ENCODE measurements around the gene CHRD.

CHRD gene

DNA sequence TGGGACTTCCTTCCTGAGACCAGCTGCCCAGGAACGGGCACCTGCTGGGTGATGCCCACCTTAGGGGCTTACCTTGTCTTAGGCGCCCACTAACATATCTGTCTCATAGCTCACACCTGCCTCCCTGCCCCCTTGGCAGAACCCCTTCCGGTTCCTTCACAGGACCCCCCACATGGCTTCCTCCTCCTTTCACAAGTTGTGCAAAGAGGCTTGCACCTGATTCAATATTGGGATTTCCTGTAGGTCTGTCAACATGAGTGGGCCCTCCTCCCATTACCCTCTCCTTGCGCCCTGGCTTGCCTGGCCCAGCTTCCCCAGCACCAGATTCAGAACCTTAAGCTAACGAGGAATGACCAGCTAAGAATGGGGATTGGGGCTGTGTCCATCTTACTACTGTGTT lies 2.5 kb upstream of the CHRD start:
- Histone ChIP-seq H3K9me3 (ENCODE audit: insufficient read depth, low read length, severe bottlenecking) (no peaks in the 10 kb centered on the region), H3K4me1 (ENCODE audit: insufficient read depth, low read length) (no peaks in the 10 kb centered on the region), H3K4me3 (ENCODE audit: low read depth in 1 of 2, low read length in 2 of 2) (no peak overlapping the region), H3K79me2 (ENCODE audit: insufficient read depth, low read length) (no peaks in the 10 kb centered on the region), H4K20me1 (ENCODE audit: insufficient read depth, low read length) (no peaks in the 10 kb centered on the region), H3K27me3 (ENCODE audit: insufficient read depth, low read length, poor library complexity) (peaks cover 3% of the 10 kb centered on the region), H3K36me3 (ENCODE audit: insufficient read depth, low read length) (no peaks in the 10 kb centered on the region), H3K27ac (ENCODE audit: low read length) (no peak overlapping the region), H3K9ac (ENCODE audit: low read depth, low read length) (no peak overlapping the region), H3K4me2 (ENCODE audit: insufficient read depth, low read length) (no peak overlapping the region), H2AFZ (ENCODE audit: low read depth, low read length) (no peak overlapping the region)
- TF ChIP-seq, protein P1, sequence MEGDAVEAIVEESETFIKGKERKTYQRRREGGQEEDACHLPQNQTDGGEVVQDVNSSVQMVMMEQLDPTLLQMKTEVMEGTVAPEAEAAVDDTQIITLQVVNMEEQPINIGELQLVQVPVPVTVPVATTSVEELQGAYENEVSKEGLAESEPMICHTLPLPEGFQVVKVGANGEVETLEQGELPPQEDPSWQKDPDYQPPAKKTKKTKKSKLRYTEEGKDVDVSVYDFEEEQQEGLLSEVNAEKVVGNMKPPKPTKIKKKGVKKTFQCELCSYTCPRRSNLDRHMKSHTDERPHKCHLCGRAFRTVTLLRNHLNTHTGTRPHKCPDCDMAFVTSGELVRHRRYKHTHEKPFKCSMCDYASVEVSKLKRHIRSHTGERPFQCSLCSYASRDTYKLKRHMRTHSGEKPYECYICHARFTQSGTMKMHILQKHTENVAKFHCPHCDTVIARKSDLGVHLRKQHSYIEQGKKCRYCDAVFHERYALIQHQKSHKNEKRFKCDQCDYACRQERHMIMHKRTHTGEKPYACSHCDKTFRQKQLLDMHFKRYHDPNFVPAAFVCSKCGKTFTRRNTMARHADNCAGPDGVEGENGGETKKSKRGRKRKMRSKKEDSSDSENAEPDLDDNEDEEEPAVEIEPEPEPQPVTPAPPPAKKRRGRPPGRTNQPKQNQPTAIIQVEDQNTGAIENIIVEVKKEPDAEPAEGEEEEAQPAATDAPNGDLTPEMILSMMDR (IDR thresholded peaks at IDR 0.05; ENCODE audit: borderline replicate concordance, extremely low read depth, low read length, poor library complexity, severe bottlenecking) = no peak
- no peak for TF ChIP-seq EZH2 (IDR thresholded peaks at IDR 0.05; ENCODE audit: borderline replicate concordance, low read depth, low read length, severe bottlenecking)
- ATAC-seq (ENCODE audit: insufficient read depth, low read depth) (no peak), DNase-seq (no peak)

DNA sequence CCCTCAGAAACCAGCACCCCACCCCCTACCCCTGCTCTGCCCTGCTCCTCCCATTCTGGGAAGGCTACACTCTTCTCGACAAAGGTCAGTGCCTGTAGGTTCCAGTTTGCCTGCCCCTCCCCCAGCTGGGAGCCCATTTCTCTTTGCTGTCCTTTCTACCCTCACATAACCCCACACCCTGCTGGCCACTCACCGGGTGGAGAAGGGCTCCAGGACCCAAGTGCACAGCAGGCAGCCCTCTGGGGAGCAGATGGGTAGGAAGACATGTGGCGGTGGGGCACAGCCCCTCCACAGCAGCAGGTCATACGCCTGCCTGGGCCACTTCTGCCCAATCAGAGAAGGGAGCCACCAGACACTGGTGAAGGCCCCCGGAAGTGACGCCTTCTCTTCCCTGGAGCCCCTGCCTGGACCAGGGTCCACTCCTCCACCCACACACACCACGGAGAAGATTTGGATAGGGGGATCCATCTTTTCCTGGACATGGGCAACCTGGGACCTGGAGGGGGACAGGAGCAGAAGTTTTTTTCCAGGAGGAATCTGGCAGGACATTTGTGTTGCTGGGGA lies 1.9 kb upstream of the CHRD start, which contains the start of gene THPO:
THPO (minus strand) TSS at position 326 of the 564 bp plus-strand sequence. CDS start 1,948 bp downstream, outside the sequence.
- H3K27ac ChIP-seq (ENCODE audit: low read length) = no peak within 1 kb of the TSS
- no peaks in the 10 kb centered on the region for H3K4me1 ChIP-seq (ENCODE audit: insufficient read depth, low read length)
- ATAC-seq (ENCODE audit: insufficient read depth, low read depth) = no peak
- no peak within 1 kb of the TSS for H2AFZ ChIP-seq (ENCODE audit: low read depth, low read length)
- H3K4me3 ChIP-seq (ENCODE audit: low read depth in 1 of 2, low read length in 2 of 2) = no peak within 1 kb of the TSS
- H3K79me2 ChIP-seq (ENCODE audit: insufficient read depth, low read length) = no peaks in the 10 kb centered on the region
- no peaks in the 10 kb centered on the region for H3K36me3 ChIP-seq (ENCODE audit: insufficient read depth, low read length)
- H3K27me3 ChIP-seq (ENCODE audit: insufficient read depth, low read length, poor library complexity) = peaks cover 3% of the 10 kb centered on the region
- no peak within 1 kb of the TSS for H3K9ac ChIP-seq (ENCODE audit: low read depth, low read length)
- DNase-seq = no peak
- no peaks in the 10 kb centered on the region for H4K20me1 ChIP-seq (ENCODE audit: insufficient read depth, low read length)
- TF ChIP-seq, protein P1 (IDR thresholded peaks at IDR 0.05; ENCODE audit: borderline replicate concordance, extremely low read depth, low read length, poor library complexity, severe bottlenecking) = no peak
- H3K4me2 ChIP-seq (ENCODE audit: insufficient read depth, low read length) = no peak within 1 kb of the TSS
- H3K9me3 ChIP-seq (ENCODE audit: insufficient read depth, low read length, severe bottlenecking) = no peaks in the 10 kb centered on the region

DNA sequence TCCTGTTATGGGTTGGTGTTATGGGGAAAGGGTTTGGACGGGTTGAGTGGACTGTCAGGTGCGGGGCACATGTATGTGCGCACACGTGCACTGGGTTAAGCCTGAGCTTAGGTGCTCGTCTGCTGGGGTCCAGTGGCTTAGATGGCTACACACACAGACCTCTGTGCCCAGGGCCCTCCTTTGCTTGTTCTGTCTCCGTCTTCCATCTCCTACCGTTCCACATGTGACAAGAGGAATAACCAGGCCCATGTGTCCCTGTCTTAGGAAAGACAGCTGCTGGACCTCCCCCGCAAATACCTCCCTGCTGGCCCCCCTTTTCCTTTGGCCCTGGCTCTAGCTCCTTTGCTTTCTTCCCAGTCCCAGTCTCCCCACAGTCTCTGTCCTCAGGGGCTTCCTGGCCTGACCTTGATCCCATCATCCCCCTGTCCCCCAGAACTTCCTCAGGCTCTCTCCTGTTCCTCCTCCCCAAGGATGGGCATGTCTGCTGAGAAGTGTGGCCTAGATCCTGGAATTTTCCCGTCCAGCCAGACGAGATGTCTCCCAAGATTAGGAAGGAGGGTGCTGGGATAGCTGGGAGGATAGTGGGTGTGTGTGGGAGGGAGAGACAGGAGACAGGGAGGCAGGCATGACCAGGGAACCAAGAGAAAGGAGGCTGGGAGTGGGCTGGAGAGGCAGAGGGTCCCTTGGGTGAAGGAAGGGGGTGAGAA lies 1.1 kb upstream of the CHRD start:
- TF ChIP-seq, protein P1 (IDR thresholded peaks at IDR 0.05; ENCODE audit: borderline replicate concordance, extremely low read depth, low read length, poor library complexity, severe bottlenecking) = no peak
- no peak for TF ChIP-seq EZH2 (IDR thresholded peaks at IDR 0.05; ENCODE audit: borderline replicate concordance, low read depth, low read length, severe bottlenecking)
- H3K4me2 ChIP-seq (ENCODE audit: insufficient read depth, low read length) = no peak overlapping the region
- no peaks in the 10 kb centered on the region for H3K27me3 ChIP-seq (ENCODE audit: insufficient read depth, low read length, poor library complexity)

More for the DNA sequence above, 1.1 kb upstream of the CHRD start:
- ATAC-seq (ENCODE audit: insufficient read depth, low read depth) (no peak), DNase-seq (no peak)
- no peak overlapping the region for H2AFZ ChIP-seq (ENCODE audit: low read depth, low read length)
- H3K27ac ChIP-seq (ENCODE audit: low read length) = no peak overlapping the region
- no peak overlapping the region for H3K4me3 ChIP-seq (ENCODE audit: low read depth in 1 of 2, low read length in 2 of 2)
- no peaks in the 10 kb centered on the region for H3K36me3 ChIP-seq (ENCODE audit: insufficient read depth, low read length)
- H3K9ac ChIP-seq (ENCODE audit: low read depth, low read length) = no peak overlapping the region
- no peaks in the 10 kb centered on the region for H4K20me1 ChIP-seq (ENCODE audit: insufficient read depth, low read length)
- no peaks in the 10 kb centered on the region for H3K79me2 ChIP-seq (ENCODE audit: insufficient read depth, low read length)
- no peaks in the 10 kb centered on the region for H3K9me3 ChIP-seq (ENCODE audit: insufficient read depth, low read length, severe bottlenecking)
- H3K4me1 ChIP-seq (ENCODE audit: insufficient read depth, low read length) = no peaks in the 10 kb centered on the region
